GM23248 (cell line): ENCODE data around the gene ATP2B2. TPM values are rescaled to one million over a fixed set of nuclear protein-coding genes. Genes with fewer than 3 reads are reported as not detected.

Experiments used
- DNase-seq: peaks from one replicate; pipeline ENCODE4 v3.0.0-alpha.2; 2015
- H2AFZ ChIP-seq: fragments of 200-600 bp; sonication (generic); 2 replicates; pipeline ENCODE4 v1.6.1; 2016; ENCODE audit warnings: antibody characterized with exemption
- H3F3A ChIP-seq: fragments of 200-600 bp; sonication (generic); 2 replicates; pipeline ENCODE4 v1.6.1; 2016; ENCODE audit warnings: mild to moderate bottlenecking, antibody characterized with exemption, mixed run types; ENCODE audit not compliant: insufficient read depth
- H3K27ac ChIP-seq: fragments of 200-600 bp; sonication (generic); 2 replicates; pipeline ENCODE4 v1.5.1; 2016; ENCODE audit warnings: mild to moderate bottlenecking
- H3K27me3 ChIP-seq: fragments of 200-600 bp; sonication (generic); replicated peaks from 2 replicates; pipeline ENCODE4 v1.6.1; 2016; ENCODE audit warnings: mild to moderate bottlenecking; ENCODE audit not compliant: insufficient read depth
- H3K36me3 ChIP-seq: fragments of 200-600 bp; sonication (generic); 2 replicates; pipeline ENCODE4 v1.6.1; 2016; ENCODE audit warnings: low read depth, mild to moderate bottlenecking
- H3K4me1 ChIP-seq: fragments of 200-600 bp; sonication (generic); 2 replicates; pipeline ENCODE4 v1.6.1; 2016; ENCODE audit warnings: mild to moderate bottlenecking; ENCODE audit not compliant: insufficient read depth
- H3K4me2 ChIP-seq: fragments of 200-600 bp; sonication (generic); one replicate; pipeline ENCODE4 v1.6.1; 2016; ENCODE audit warnings: mild to moderate bottlenecking; ENCODE audit not compliant: unreplicated experiment
- H3K4me3 ChIP-seq: fragments of 200-600 bp; sonication (generic); 2 replicates; pipeline ENCODE4 v1.5.1; 2016; ENCODE audit warnings: mild to moderate bottlenecking
- H3K79me2 ChIP-seq: fragments of 200-600 bp; sonication (generic); 2 replicates; pipeline ENCODE4 v1.6.1; 2016; ENCODE audit warnings: mild to moderate bottlenecking; ENCODE audit not compliant: insufficient read depth
- H3K9ac ChIP-seq: fragments of 200-600 bp; sonication (generic); 2 replicates; pipeline ENCODE4 v1.6.1; 2016; ENCODE audit warnings: mild to moderate bottlenecking
- H3K9me2 ChIP-seq: fragments of 200-600 bp; sonication (generic); 2 replicates; pipeline ENCODE4 v1.6.1; 2016; ENCODE audit warnings: mixed run types, mild to moderate bottlenecking, moderate library complexity; ENCODE audit not compliant: insufficient read depth
- H3K9me3 ChIP-seq: fragments of 200-600 bp; sonication (generic); one replicate; pipeline ENCODE4 v1.6.1; 2017; ENCODE audit warnings: low read depth
- H4K20me1 ChIP-seq: fragments of 200-600 bp; sonication (generic); 2 replicates; pipeline ENCODE4 v1.6.0; 2016; ENCODE audit not compliant: insufficient read depth
- EZH2 ChIP-seq: fragments of 200-600 bp; sonication (generic); IDR thresholded peaks from 2 replicates; pipeline ENCODE4 v1.6.1; 2018; ENCODE audit warnings: antibody characterized with exemption, mild to moderate bottlenecking; ENCODE audit not compliant: insufficient read depth, poor library complexity, severe bottlenecking
- EZH2phosphoT487 ChIP-seq: fragments of 200-600 bp; sonication (generic); IDR thresholded peaks from 2 replicates; pipeline ENCODE4 v1.6.1; 2018; ENCODE audit warnings: antibody characterized with exemption, moderate library complexity, mild to moderate bottlenecking, low read depth; ENCODE audit not compliant: insufficient read depth
- WGBS, 2 experiments: methylation state at CpG; one replicate each; pipeline ENCODE4 v1.1.6; 2015 to 2017; ENCODE audit warnings: low lambda C conversion rate in 2 of 2, low coverage in 1 of 2; ENCODE audit errors: missing lambda C conversion rate in 2 of 2; 5-methylcytosine and 5-hydroxymethylcytosine counted together
- in situ Hi-C: fragments of 300-500 bp; cut with MboI; formaldehyde crosslinking; loops from 2 replicates; pipeline ENCODE4 v1.15.0; 2020
- microRNA counts: library from miRNA; unstranded; fragments of <30 nt; microRNA quantifications from one replicate; lab custom pipeline; 2016
- microRNA-seq: library from miRNA; unstranded; fragments of <30 nt; microRNA quantifications from one replicate; pipeline ENCODE4, GENCODE V29; 2016; ENCODE audit warnings: borderline number of aligned reads
- polyA plus RNA-seq: library from polyadenylated mRNA; unstranded; fragments of >200 nt; fragmentation: Nextera tagmentation; extraction: Ambion mirVana; gene quantifications from 2 replicates; pipeline ENCODE4 v1.2.1, GENCODE V29; 2016
- small RNA-seq: library from RNA; depleted of rRNA; stranded (forward); fragments of <200 nt; gene quantifications from one replicate; pipeline ENCODE3, GENCODE V24; 2014; ENCODE audit warnings: low read depth, low replicate concordance
- total RNA-seq: library from RNA; depleted of rRNA; stranded (reverse); fragments of >200 nt; shearing (Covaris generic); gene quantifications from 2 replicates; pipeline ENCODE4 v1.2.3, GENCODE V29; 2014; rRNA removed

The ATP2B2 gene
- total and polyA plus RNA-seq, 2 experiments from 2014 or later = not detected

DNA sequence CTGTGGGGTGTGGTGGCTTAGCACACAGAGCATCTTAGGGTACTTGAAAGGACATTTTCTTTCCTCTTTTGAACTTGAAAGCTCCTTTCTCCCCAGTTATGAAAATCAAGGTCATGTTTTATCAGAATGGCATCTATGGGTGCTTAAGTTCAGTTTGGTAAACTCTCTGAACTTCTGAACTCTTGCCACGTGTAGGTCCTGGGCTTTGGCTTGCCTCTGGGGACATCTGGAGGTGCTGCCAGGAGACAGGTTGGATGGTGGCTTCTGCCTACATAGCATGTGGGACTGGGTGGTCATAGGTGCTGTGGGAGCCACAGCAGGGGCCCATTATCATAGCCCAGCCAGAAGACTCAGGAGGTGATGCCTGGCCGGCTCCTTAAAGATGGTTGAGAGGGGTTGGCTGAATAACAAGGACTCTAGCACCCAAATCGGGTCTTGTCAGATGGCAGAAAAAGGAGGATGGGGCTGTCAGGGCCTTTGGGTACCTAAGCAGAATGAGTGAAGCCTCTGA is 228.2 kb downstream of the ATP2B2 start:
- Histone ChIP-seq H3K27me3 (no peaks in the 10 kb centered on the region), H3F3A (peaks cover under 1% of the 10 kb centered on the region), H3K79me2 (peaks cover 59% of the 10 kb centered on the region), H3K4me3 (no peak overlapping the region), H3K9me3 (no peaks in the 10 kb centered on the region), H3K27ac (no peak overlapping the region), H3K9me2 (no peaks in the 10 kb centered on the region), H2AFZ (no peak overlapping the region), H3K36me3 (peaks cover 7% of the 10 kb centered on the region; the same call in 1 of the 2 replicates), H4K20me1 (peaks cover under 1% of the 10 kb centered on the region; the same call in 1 of the 2 replicates), H3K9ac (no peak overlapping the region), H3K4me1 (peaks cover 6% of the 10 kb centered on the region), H3K4me2 (no peak overlapping the region)
- no peak for TF ChIP-seq EZH2phosphoT487
- TF ChIP-seq EZH2 = no peak
- in situ Hi-C loops = no loop called here
- no peak for DNase-seq
- WGBS, 2 experiments = 78% methylated on average over 3 of the region's 3 CpGs

DNA sequence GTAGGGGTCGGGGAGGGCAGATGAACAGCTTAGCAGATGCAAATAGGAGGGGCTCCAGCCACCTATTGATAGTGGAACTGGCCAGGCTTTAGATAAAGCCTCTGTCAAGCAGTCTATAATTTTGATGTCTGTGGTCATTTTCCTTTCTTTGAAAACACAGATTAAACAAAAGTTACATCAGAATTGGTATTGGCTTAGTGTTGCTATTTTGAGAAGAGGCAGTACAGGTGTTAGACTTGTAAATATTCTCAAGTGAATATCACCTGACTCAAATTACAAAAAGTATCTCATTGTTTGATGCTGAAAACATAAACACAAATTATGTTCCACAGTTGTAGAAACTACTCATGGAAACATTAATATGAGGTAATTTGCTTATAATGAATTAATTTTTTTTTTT is 230.8 kb downstream of the ATP2B2 start:
- in situ Hi-C loops = no loop called here
- Histone ChIP-seq H2AFZ (no peak overlapping the region), H3K4me3 (no peak overlapping the region), H3K4me1 (no peaks in the 10 kb centered on the region), H3K27ac (no peak overlapping the region), H3K4me2 (no peak overlapping the region), H3F3A (no peaks in the 10 kb centered on the region), H3K9me3 (no peaks in the 10 kb centered on the region), H3K9ac (no peak overlapping the region), H3K27me3 (no peaks in the 10 kb centered on the region), H4K20me1 (no peaks in the 10 kb centered on the region), H3K36me3 (peaks cover 7% of the 10 kb centered on the region; the same call in 1 of the 2 replicates), H3K9me2 (no peaks in the 10 kb centered on the region), H3K79me2 (peaks cover 85% of the 10 kb centered on the region)
- no peak for DNase-seq
- TF ChIP-seq EZH2 = no peak
- TF ChIP-seq EZH2phosphoT487 = no peak
- 86 to 92% methylated on average over 1 of the region's 1 CpG for WGBS, 2 experiments

MicroRNA genes within 50 kb of the gene (microRNA counts, 767-probe panel; counts per million panel counts)
- microRNA hsa-miR-378b (lab: Ali Mortazavi, UCI) = 447 counts per million, percentile 86 among the panel's probes with 10 or more counts
- microRNA hsa-miR-885-3p (lab: Ali Mortazavi, UCI) = 447 counts per million, percentile 86 among the panel's probes with 10 or more counts
- 447 counts per million, percentile 86 among the panel's probes with 10 or more counts for microRNA hsa-miR-885-5p (lab: Ali Mortazavi, UCI)

Small RNAs within 50 kb of the gene (microRNA-seq; reads per million reads assigned to microRNA genes)
- not detected for gene MIR378B
- not detected for gene MIR885

Small RNAs within 50 kb of the gene (small RNA-seq; reads per million reads assigned to genes)
- gene MIR378B (not detected), gene MIR885 (not detected), gene RF02126 (not detected)

Other genes starting within 250 kb of the ATP2B2 start
- not detected in 2 replicates for gene GHRL, start 212.6 kb downstream of the ATP2B2 start, total RNA-seq
- gene GHRL, start 212.6 kb downstream of the ATP2B2 start, polyA plus RNA-seq = 0.71 TPM in 1 of 2 replicates, not detected in the other
- gene SEC13, start 184.5 kb downstream of the ATP2B2 start, total RNA-seq = 190 and 219 TPM in 2 replicates
- 304 and 307 TPM in 2 replicates for gene SEC13, start 184.5 kb downstream of the ATP2B2 start, polyA plus RNA-seq